ENCODE results near the gene SF3A1.
A peak's percentile ranks its signal among the peaks of the same experiment; 100 is the strongest.

SF3A1 gene

GRCh38 chr22:30308093-30308492, 48.6 kb downstream of the SF3A1 start:
- Histone ChIP-seq H2BK5ac (ENCODE audit: low read length) (no peak overlapping the region), H4K8ac (ENCODE audit: low read depth, low read length) (no peak overlapping the region), H3K14ac (ENCODE audit: low read length) (no peak overlapping the region), H3K4me2 (ENCODE audit: insufficient read depth, low read length, poor library complexity, severe bottlenecking) (no peak overlapping the region), H3K9ac (ENCODE audit: low read depth, low read length, poor library complexity) (peak overlapping the region; percentile 24), H3K27me3 (ENCODE audit: control insufficient read depth in 3 of 3, insufficient read depth in 3 of 3, low read depth in 1 of 3, low read length in 3 of 3) (no peaks in the 10 kb centered on the region), H2BK12ac (ENCODE audit: low read length) (no peak overlapping the region), H3K18ac (ENCODE audit: low read length) (no peak overlapping the region), H2BK15ac (ENCODE audit: low read length) (no peak overlapping the region), H3K27ac (replicated peaks; ENCODE audit: low read length) (no peak overlapping the region), H3K23ac (ENCODE audit: low read depth, low read length, poor library complexity) (no peak overlapping the region), H3K4me3 (ENCODE audit: low read length in 2 of 2) (no peak overlapping the region), H3K4me1 (ENCODE audit: control insufficient read depth in 2 of 2, insufficient read depth in 1 of 2, low read depth in 1 of 2, low read length in 2 of 2) (peaks cover 4 to 6% of the 10 kb centered on the region in 2 donors), H3K4ac (ENCODE audit: low read length) (no peak overlapping the region), H2BK120ac (ENCODE audit: low read depth, low read length) (no peak overlapping the region), H2AFZ (ENCODE audit: low read length) (no peak overlapping the region), H4K91ac (ENCODE audit: low read depth, low read length, poor library complexity) (no peak overlapping the region), H3K79me1 (ENCODE audit: low read depth, low read length) (no peaks in the 10 kb centered on the region), H3K36me3 (replicated peaks in 1 of 2; ENCODE audit: control insufficient read depth in 2 of 2, insufficient read depth in 2 of 2, low read length in 2 of 2) (no peaks in the 10 kb centered on the region), H2AK5ac (ENCODE audit: low read depth, low read length) (no peak overlapping the region), H3K9me3 (replicated peaks in 1 of 2; ENCODE audit: control insufficient read depth in 2 of 2, insufficient read depth in 1 of 2, low read depth in 1 of 2, low read length in 2 of 2) (no peaks in the 10 kb centered on the region)
- no peak for DNase-seq (ENCODE audit: low spot score)
- WGBS, 2 donors (ENCODE audit: extremely low coverage in 2 of 2, insufficient read length in 2 of 2, insufficient replicate concordance in 1 of 2): no CpG with 5 or more reads among the region's 2 CpGs

GRCh38 chr22:30307041-30307574, 49.6 kb downstream of the SF3A1 start:
- Histone ChIP-seq H3K14ac (ENCODE audit: low read length) (no peak overlapping the region), H3K4ac (ENCODE audit: low read length) (no peak overlapping the region), H3K4me1 (ENCODE audit: control insufficient read depth in 2 of 2, insufficient read depth in 1 of 2, low read depth in 1 of 2, low read length in 2 of 2) (peaks cover 4 to 6% of the 10 kb centered on the region in 2 donors), H2BK12ac (ENCODE audit: low read length) (no peak overlapping the region), H2BK15ac (ENCODE audit: low read length) (no peak overlapping the region), H2AFZ (ENCODE audit: low read length) (no peak overlapping the region), H3K27ac (replicated peaks; ENCODE audit: low read length) (no peak overlapping the region), H3K36me3 (replicated peaks in 1 of 2; ENCODE audit: control insufficient read depth in 2 of 2, insufficient read depth in 2 of 2, low read length in 2 of 2) (no peaks in the 10 kb centered on the region), H3K4me2 (ENCODE audit: insufficient read depth, low read length, poor library complexity, severe bottlenecking) (no peak overlapping the region), H3K4me3 (ENCODE audit: low read length in 2 of 2) (no peak overlapping the region), H3K27me3 (ENCODE audit: control insufficient read depth in 3 of 3, insufficient read depth in 3 of 3, low read depth in 1 of 3, low read length in 3 of 3) (no peaks in the 10 kb centered on the region), H2AK5ac (ENCODE audit: low read depth, low read length) (no peak overlapping the region), H2BK5ac (ENCODE audit: low read length) (no peak overlapping the region), H3K23ac (ENCODE audit: low read depth, low read length, poor library complexity) (no peak overlapping the region), H3K9me3 (replicated peaks in 1 of 2; ENCODE audit: control insufficient read depth in 2 of 2, insufficient read depth in 1 of 2, low read depth in 1 of 2, low read length in 2 of 2) (no peaks in the 10 kb centered on the region), H3K79me1 (ENCODE audit: low read depth, low read length) (no peaks in the 10 kb centered on the region), H3K9ac (ENCODE audit: low read depth, low read length, poor library complexity) (no peak overlapping the region), H4K8ac (ENCODE audit: low read depth, low read length) (no peak overlapping the region), H4K91ac (ENCODE audit: low read depth, low read length, poor library complexity) (no peak overlapping the region), H3K18ac (ENCODE audit: low read length) (no peak overlapping the region), H2BK120ac (ENCODE audit: low read depth, low read length) (no peak overlapping the region)
- WGBS, 2 donors (ENCODE audit: extremely low coverage in 2 of 2, insufficient read length in 2 of 2, insufficient replicate concordance in 1 of 2): no CpG with 5 or more reads among the region's 4 CpGs
- DNase-seq (ENCODE audit: low spot score): no peak

GRCh38 chr22:30306627-30307011, 50.1 kb downstream of the SF3A1 start:
- Histone ChIP-seq H3K23ac (ENCODE audit: low read depth, low read length, poor library complexity) (no peak overlapping the region), H4K91ac (ENCODE audit: low read depth, low read length, poor library complexity) (no peak overlapping the region), H3K14ac (ENCODE audit: low read length) (no peak overlapping the region), H2BK5ac (ENCODE audit: low read length) (no peak overlapping the region), H4K8ac (ENCODE audit: low read depth, low read length) (no peak overlapping the region), H3K27me3 (ENCODE audit: control insufficient read depth in 3 of 3, insufficient read depth in 3 of 3, low read depth in 1 of 3, low read length in 3 of 3) (no peaks in the 10 kb centered on the region), H2AK5ac (ENCODE audit: low read depth, low read length) (no peak overlapping the region), H2AFZ (ENCODE audit: low read length) (no peak overlapping the region), H3K36me3 (replicated peaks in 1 of 2; ENCODE audit: control insufficient read depth in 2 of 2, insufficient read depth in 2 of 2, low read length in 2 of 2) (no peaks in the 10 kb centered on the region), H2BK120ac (ENCODE audit: low read depth, low read length) (no peak overlapping the region), H3K4me3 (ENCODE audit: low read length in 2 of 2) (no peak overlapping the region), H3K9me3 (replicated peaks in 1 of 2; ENCODE audit: control insufficient read depth in 2 of 2, insufficient read depth in 1 of 2, low read depth in 1 of 2, low read length in 2 of 2) (no peaks in the 10 kb centered on the region), H2BK15ac (ENCODE audit: low read length) (no peak overlapping the region), H3K4ac (ENCODE audit: low read length) (no peak overlapping the region), H3K9ac (ENCODE audit: low read depth, low read length, poor library complexity) (no peak overlapping the region), H3K27ac (replicated peaks; ENCODE audit: low read length) (no peak overlapping the region), H3K4me2 (ENCODE audit: insufficient read depth, low read length, poor library complexity, severe bottlenecking) (no peak overlapping the region), H3K79me1 (ENCODE audit: low read depth, low read length) (no peaks in the 10 kb centered on the region), H2BK12ac (ENCODE audit: low read length) (no peak overlapping the region), H3K4me1 (ENCODE audit: control insufficient read depth in 2 of 2, insufficient read depth in 1 of 2, low read depth in 1 of 2, low read length in 2 of 2) (peaks cover 4 to 6% of the 10 kb centered on the region in 2 donors), H3K18ac (ENCODE audit: low read length) (no peak overlapping the region)
- no CpG with 5 or more reads among the region's 1 CpG for WGBS, 2 donors (ENCODE audit: extremely low coverage in 2 of 2, insufficient read length in 2 of 2, insufficient replicate concordance in 1 of 2)
- no peak for DNase-seq (ENCODE audit: low spot score)

- Histone ChIP-seq H4K91ac (ENCODE audit: low read depth, low read length, poor library complexity) (no peak overlapping the region), H2BK15ac (ENCODE audit: low read length) (no peak overlapping the region), H3K4me2 (ENCODE audit: insufficient read depth, low read length, poor library complexity, severe bottlenecking) (no peak overlapping the region), H3K9ac (ENCODE audit: low read depth, low read length, poor library complexity) (no peak overlapping the region), H3K18ac (ENCODE audit: low read length) (no peak overlapping the region), H3K4me1 (ENCODE audit: control insufficient read depth in 2 of 2, insufficient read depth in 1 of 2, low read depth in 1 of 2, low read length in 2 of 2) (peaks cover 4 to 8% of the 10 kb centered on the region in 2 donors), H2AK5ac (ENCODE audit: low read depth, low read length) (no peak overlapping the region), H3K36me3 (replicated peaks in 1 of 2; ENCODE audit: control insufficient read depth in 2 of 2, insufficient read depth in 2 of 2, low read length in 2 of 2) (no peaks in the 10 kb centered on the region), H2BK5ac (ENCODE audit: low read length) (no peak overlapping the region), H3K23ac (ENCODE audit: low read depth, low read length, poor library complexity) (no peak overlapping the region), H3K14ac (ENCODE audit: low read length) (no peak overlapping the region), H3K27ac (replicated peaks; ENCODE audit: low read length) (no peak overlapping the region), H3K4ac (ENCODE audit: low read length) (no peak overlapping the region), H3K4me3 (ENCODE audit: low read length in 2 of 2) (no peak overlapping the region), H2BK12ac (ENCODE audit: low read length) (no peak overlapping the region), H2BK120ac (ENCODE audit: low read depth, low read length) (no peak overlapping the region), H3K9me3 (replicated peaks in 1 of 2; ENCODE audit: control insufficient read depth in 2 of 2, insufficient read depth in 1 of 2, low read depth in 1 of 2, low read length in 2 of 2) (no peaks in the 10 kb centered on the region), H2AFZ (ENCODE audit: low read length) (no peak overlapping the region), H4K8ac (ENCODE audit: low read depth, low read length) (no peak overlapping the region), H3K27me3 (ENCODE audit: control insufficient read depth in 3 of 3, insufficient read depth in 3 of 3, low read depth in 1 of 3, low read length in 3 of 3) (no peaks in the 10 kb centered on the region), H3K79me1 (ENCODE audit: low read depth, low read length) (no peaks in the 10 kb centered on the region)
- no peak for DNase-seq (ENCODE audit: low spot score)
- whole genome bisulfite sequencing, 2 donors (ENCODE audit: extremely low coverage in 2 of 2, insufficient read length in 2 of 2, insufficient replicate concordance in 1 of 2): no CpG with 5 or more reads among the region's 3 CpGs
These were observed 50.6 kb downstream of the SF3A1 start for GRCh38 chr22:30305906-30306626.

Measured in neuronal stem cell (in vitro differentiated cells).